HepG2 (cell line): Measurements from ENCODE around the gene SPSB1. TPM values are rescaled to one million over a fixed set of nuclear protein-coding genes. Genes with fewer than 3 reads are reported as not detected.
A peak's percentile ranks its signal among the peaks of the same experiment; 100 is the strongest.

ENCODE experiments used
- ARNTL ChIP-seq: sonication (generic); formaldehyde crosslinking; IDR thresholded peaks from 2 replicates; pipeline ENCODE4 v1.4.0; 2020; ENCODE audit warnings: mild to moderate bottlenecking, missing genetic modification reagents
- HNRNPH1 ChIP-seq: fragments of 200-400 bp; formaldehyde crosslinking; optimal IDR thresholded peaks from 2 replicates; pipeline ENCODE3; 2017; ENCODE audit warnings: mild to moderate bottlenecking, low read depth, low read length
- HNRNPK ChIP-seq: fragments of 200-400 bp; formaldehyde crosslinking; IDR thresholded peaks from 2 replicates; pipeline ENCODE4 v1.6.1; 2018; ENCODE audit warnings: low read length, low read depth, moderate library complexity, mild to moderate bottlenecking; ENCODE audit not compliant: poor library complexity, severe bottlenecking
- KDM5B ChIP-seq: sonication (generic); formaldehyde crosslinking; IDR thresholded peaks from 2 replicates; pipeline ENCODE4 v1.4.0; 2020; ENCODE audit warnings: missing genetic modification reagents, mild to moderate bottlenecking, borderline replicate concordance
- MED1 ChIP-seq: sonication (generic); formaldehyde crosslinking; IDR thresholded peaks from 2 replicates; pipeline ENCODE4 v1.4.0; 2020; ENCODE audit warnings: missing genetic modification reagents
- MED13 ChIP-seq: sonication (generic); formaldehyde crosslinking; IDR thresholded peaks from 2 replicates; pipeline ENCODE4 v1.5.0; 2020; ENCODE audit warnings: missing genetic modification reagents
- PCBP1 ChIP-seq: fragments of 200-400 bp; formaldehyde crosslinking; IDR thresholded peaks from 2 replicates; pipeline ENCODE4 v1.6.1; 2017; ENCODE audit warnings: mild to moderate bottlenecking, low read depth, low read length, borderline replicate concordance
- REPIN1 ChIP-seq: sonication (generic); formaldehyde crosslinking; IDR thresholded peaks from 2 replicates; pipeline ENCODE4 v1.8.0; 2022; ENCODE audit warnings: missing genetic modification reagents, low read depth, mild to moderate bottlenecking, borderline replicate concordance
- RXRB ChIP-seq: IDR thresholded peaks from 2 replicates; pipeline ENCODE4 v1.6.1; 2016; ENCODE audit warnings: borderline replicate concordance, missing genetic modification reagents, missing compliant biosample characterization
- SCMH1 ChIP-seq: sonication (generic); formaldehyde crosslinking; IDR thresholded peaks from 2 replicates; pipeline ENCODE4 v1.9.0; 2021; ENCODE audit warnings: missing genetic modification reagents, mild to moderate bottlenecking, borderline replicate concordance
- SMAD9 ChIP-seq: sonication (generic); formaldehyde crosslinking; IDR thresholded peaks from 2 replicates; pipeline ENCODE4 v1.5.1; 2020; ENCODE audit warnings: mild to moderate bottlenecking, missing genetic modification reagents
- TBL1XR1 ChIP-seq: fragments of 150-350 bp; IDR thresholded peaks from 2 replicates; pipeline ENCODE4 v1.6.1; 2014; ENCODE audit warnings: borderline replicate concordance, low read length; ENCODE audit not compliant: partially characterized antibody
- THYN1 ChIP-seq: sonication (generic); formaldehyde crosslinking; IDR thresholded peaks from 2 replicates; pipeline ENCODE4 v1.8.1; 2023; ENCODE audit warnings: low read depth, mild to moderate bottlenecking, moderate library complexity, missing genetic modification reagents, borderline replicate concordance
- ZNF776 ChIP-seq: sonication (generic); formaldehyde crosslinking; IDR thresholded peaks from 2 replicates; pipeline ENCODE4 v1.4.0; 2020; ENCODE audit warnings: mild to moderate bottlenecking, missing genetic modification reagents
- ZNF850 ChIP-seq: sonication (generic); formaldehyde crosslinking; conservative IDR thresholded peaks from 2 replicates; pipeline ENCODE4 v1.9.0; 2021; ENCODE audit warnings: mild to moderate bottlenecking, missing genetic modification reagents
- polyA plus RNA-seq, 8 experiments: library from polyadenylated mRNA; depleted of rRNA in 3 of 8; stranded (reverse) in 7 of 8; unstranded in 1 of 8; fragments of >200 nt; fragmentation: Illumina TruSeq in 4 of 8; extraction: Trizol in 4 of 8; gene quantifications; 2 replicates each; pipeline versions ENCODE4 v1.2.1 to v1.2.3, GENCODE V29; 2011 to 2016; ENCODE audit warnings: low read depth in 4 of 8, missing spikeins in 1 of 8, mixed read lengths in 1 of 8; ENCODE audit not compliant: insufficient read depth in 1 of 8
- total RNA-seq, 5 experiments: library from RNA; depleted of rRNA; stranded (reverse); fragments of >200 nt; fragmentation: Illumina TruSeq; extraction: Trizol; gene quantifications; 2 replicates each; pipeline ENCODE4 v1.2.3, GENCODE V29; 2016; ENCODE audit warnings: low read depth in 1 of 5
- TF ChIP-seq, protein P1 (sequence below): IDR thresholded peaks from 2 replicates; pipeline ENCODE4 v1.6.1; 2016; ENCODE audit warnings: missing genetic modification reagents, missing compliant biosample characterization
- TF ChIP-seq, protein P2 (sequence below), 2 experiments: sonication (generic) in 1 of 2; formaldehyde crosslinking in 1 of 2; IDR thresholded peaks; 2 replicates each; pipeline versions ENCODE4 v1.5.1 to v1.6.1; 2011 to 2020; ENCODE audit warnings: borderline replicate concordance in 1 of 2, low read depth in 1 of 2, low read length in 1 of 2, mild to moderate bottlenecking in 1 of 2, missing genetic modification reagents in 1 of 2, moderate library complexity in 1 of 2
- TF ChIP-seq, protein P3 (sequence below): sonication (generic); formaldehyde crosslinking; IDR thresholded peaks from 2 replicates; pipeline ENCODE4 v1.4.0; 2020; ENCODE audit warnings: missing genetic modification reagents, borderline replicate concordance
- TF ChIP-seq, protein P4 (sequence below): sonication (generic); formaldehyde crosslinking; conservative IDR thresholded peaks from 2 replicates; pipeline ENCODE4 v1.8.0; 2022; ENCODE audit warnings: low read depth, missing genetic modification reagents

Gene SPSB1
- total and polyA plus RNA-seq, 2 of the 13 experiments (the other 11 are each of a cell fraction or from before 2014, with no cell fraction given), result 5.0 to 8.0 TPM

DNA sequence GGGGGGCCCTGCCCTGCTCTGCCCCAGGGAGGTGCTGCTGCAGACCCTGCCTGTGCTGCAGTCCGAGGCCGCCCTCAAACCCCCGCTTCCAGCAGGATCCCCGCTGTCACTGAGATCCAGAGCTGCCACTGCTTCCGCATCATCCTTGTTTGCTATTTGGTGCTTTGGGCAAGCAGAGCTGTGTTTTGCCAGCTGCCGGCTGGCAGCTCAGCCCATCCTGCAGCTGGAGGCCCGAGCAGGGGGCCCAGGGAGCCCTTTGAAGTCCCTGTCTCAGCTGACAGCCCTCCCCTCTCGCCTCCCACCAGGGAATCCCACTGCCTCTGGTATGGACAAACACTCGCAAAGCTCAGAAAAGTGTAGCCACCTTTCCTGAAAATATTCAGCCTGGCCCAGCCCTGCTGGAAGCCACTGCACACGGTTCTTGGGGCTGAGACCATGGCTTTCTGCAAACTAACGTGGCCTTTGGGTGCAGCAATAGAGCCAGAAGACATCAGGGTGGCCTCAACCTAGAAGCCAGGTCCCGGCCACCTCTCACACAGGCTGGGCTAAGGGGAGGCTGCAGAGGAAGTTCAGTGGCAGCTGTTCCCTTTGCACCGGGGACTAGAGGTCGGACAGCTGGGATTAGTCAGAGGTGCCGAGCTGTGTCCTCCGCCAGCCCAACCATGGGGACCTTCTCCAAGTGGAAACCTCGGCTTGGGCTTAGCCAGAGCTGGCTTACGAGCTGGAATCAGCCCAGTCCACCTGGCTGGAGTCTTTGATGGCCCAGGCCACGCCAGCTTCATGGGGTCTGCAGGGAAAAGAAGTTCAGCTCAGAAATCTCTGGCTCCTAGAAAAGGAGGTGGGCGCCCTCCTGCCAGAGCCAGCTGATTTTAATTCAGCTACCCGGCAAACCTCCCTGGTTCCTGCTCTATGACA, 107.1 kb downstream of the SPSB1 start (continued):
- TF ChIP-seq, protein P1, sequence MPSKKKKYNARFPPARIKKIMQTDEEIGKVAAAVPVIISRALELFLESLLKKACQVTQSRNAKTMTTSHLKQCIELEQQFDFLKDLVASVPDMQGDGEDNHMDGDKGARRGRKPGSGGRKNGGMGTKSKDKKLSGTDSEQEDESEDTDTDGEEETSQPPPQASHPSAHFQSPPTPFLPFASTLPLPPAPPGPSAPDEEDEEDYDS, result 0 out of 2 replicates have a peak, but pooled peaks have one; percentile 9
- TF ChIP-seq ZNF850 (CRISPR knock-in tag) (no peak), SCMH1 (CRISPR knock-in tag) (no peak), HNRNPH1 (no peak), KDM5B (CRISPR knock-in tag) (no peak), ARNTL (CRISPR knock-in tag) (peak; percentile 48; the same call in 1 of the 2 replicates), RXRB (0 out of 2 replicates have a peak, but pooled peaks have one; percentile 64), SMAD9 (CRISPR knock-in tag) (no peak), TBL1XR1 (no peak), THYN1 (CRISPR knock-in tag) (no peak), MED13 (no peak), HNRNPK (no peak), REPIN1 (CRISPR knock-in tag) (no peak), PCBP1 (no peak), ZNF776 (no peak), MED1 (CRISPR knock-in tag) (no peak)
- TF ChIP-seq, protein P2, sequence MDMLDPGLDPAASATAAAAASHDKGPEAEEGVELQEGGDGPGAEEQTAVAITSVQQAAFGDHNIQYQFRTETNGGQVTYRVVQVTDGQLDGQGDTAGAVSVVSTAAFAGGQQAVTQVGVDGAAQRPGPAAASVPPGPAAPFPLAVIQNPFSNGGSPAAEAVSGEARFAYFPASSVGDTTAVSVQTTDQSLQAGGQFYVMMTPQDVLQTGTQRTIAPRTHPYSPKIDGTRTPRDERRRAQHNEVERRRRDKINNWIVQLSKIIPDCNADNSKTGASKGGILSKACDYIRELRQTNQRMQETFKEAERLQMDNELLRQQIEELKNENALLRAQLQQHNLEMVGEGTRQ (IDR thresholded peaks at IDR 0.05; ENCODE audit: low read depth, low read length), result no peak
- TF ChIP-seq, protein P2 (CRISPR knock-in tag; IDR thresholded peaks at IDR 0.05; ENCODE audit: borderline replicate concordance), result no peak
- TF ChIP-seq, protein P3, sequence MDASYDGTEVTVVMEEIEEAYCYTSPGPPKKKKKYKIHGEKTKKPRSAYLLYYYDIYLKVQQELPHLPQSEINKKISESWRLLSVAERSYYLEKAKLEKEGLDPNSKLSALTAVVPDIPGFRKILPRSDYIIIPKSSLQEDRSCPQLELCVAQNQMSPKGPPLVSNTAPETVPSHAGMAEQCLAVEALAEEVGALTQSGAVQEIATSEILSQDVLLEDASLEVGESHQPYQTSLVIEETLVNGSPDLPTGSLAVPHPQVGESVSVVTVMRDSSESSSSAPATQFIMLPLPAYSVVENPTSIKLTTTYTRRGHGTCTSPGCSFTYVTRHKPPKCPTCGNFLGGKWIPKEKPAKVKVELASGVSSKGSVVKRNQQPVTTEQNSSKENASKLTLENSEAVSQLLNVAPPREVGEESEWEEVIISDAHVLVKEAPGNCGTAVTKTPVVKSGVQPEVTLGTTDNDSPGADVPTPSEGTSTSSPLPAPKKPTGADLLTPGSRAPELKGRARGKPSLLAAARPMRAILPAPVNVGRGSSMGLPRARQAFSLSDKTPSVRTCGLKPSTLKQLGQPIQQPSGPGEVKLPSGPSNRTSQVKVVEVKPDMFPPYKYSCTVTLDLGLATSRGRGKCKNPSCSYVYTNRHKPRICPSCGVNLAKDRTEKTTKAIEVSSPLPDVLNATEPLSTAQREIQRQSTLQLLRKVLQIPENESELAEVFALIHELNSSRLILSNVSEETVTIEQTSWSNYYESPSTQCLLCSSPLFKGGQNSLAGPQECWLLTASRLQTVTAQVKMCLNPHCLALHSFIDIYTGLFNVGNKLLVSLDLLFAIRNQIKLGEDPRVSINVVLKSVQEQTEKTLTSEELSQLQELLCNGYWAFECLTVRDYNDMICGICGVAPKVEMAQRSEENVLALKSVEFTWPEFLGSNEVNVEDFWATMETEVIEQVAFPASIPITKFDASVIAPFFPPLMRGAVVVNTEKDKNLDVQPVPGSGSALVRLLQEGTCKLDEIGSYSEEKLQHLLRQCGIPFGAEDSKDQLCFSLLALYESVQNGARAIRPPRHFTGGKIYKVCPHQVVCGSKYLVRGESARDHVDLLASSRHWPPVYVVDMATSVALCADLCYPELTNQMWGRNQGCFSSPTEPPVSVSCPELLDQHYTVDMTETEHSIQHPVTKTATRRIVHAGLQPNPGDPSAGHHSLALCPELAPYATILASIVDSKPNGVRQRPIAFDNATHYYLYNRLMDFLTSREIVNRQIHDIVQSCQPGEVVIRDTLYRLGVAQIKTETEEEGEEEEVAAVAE, result no peak
- TF ChIP-seq, protein P4, sequence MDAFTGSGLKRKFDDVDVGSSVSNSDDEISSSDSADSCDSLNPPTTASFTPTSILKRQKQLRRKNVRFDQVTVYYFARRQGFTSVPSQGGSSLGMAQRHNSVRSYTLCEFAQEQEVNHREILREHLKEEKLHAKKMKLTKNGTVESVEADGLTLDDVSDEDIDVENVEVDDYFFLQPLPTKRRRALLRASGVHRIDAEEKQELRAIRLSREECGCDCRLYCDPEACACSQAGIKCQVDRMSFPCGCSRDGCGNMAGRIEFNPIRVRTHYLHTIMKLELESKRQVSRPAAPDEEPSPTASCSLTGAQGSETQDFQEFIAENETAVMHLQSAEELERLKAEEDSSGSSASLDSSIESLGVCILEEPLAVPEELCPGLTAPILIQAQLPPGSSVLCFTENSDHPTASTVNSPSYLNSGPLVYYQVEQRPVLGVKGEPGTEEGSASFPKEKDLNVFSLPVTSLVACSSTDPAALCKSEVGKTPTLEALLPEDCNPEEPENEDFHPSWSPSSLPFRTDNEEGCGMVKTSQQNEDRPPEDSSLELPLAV (CRISPR knock-in tag), result no peak
